ENCODE data around the gene ECPAS.
"Not testable (repeated sequence)": the region's sequence is repeated elsewhere in the genome, so short reads cannot be mapped to it uniquely, and the experiment has no call there.

The ECPAS gene

GRCh38 chr9:111436571-111436970 lies 47.6 kb downstream of the ECPAS start:
- Histone ChIP-seq H3K4me1 (ENCODE audit: control insufficient read depth, insufficient read depth, low read length) (no peaks in the 10 kb centered on the region), H3K4me3 (ENCODE audit: low read length) (no peak overlapping the region), H3K36me3 (ENCODE audit: control insufficient read depth, insufficient read depth, low read length) (peaks cover 7% of the 10 kb centered on the region), H3K9ac (ENCODE audit: low read length) (no peak overlapping the region), H3K27me3 (ENCODE audit: control insufficient read depth, insufficient read depth, low read length) (no peaks in the 10 kb centered on the region), H3K27ac (ENCODE audit: low read depth, low read length) (no peak overlapping the region)

- Histone ChIP-seq H3K9ac (ENCODE audit: low read length) (no peak overlapping the region), H3K4me1 (ENCODE audit: control insufficient read depth, insufficient read depth, low read length) (no peaks in the 10 kb centered on the region), H3K27me3 (ENCODE audit: control insufficient read depth, insufficient read depth, low read length) (no peaks in the 10 kb centered on the region), H3K27ac (ENCODE audit: low read depth, low read length) (no peak overlapping the region), H3K36me3 (ENCODE audit: control insufficient read depth, insufficient read depth, low read length) (peaks cover 4% of the 10 kb centered on the region), H3K4me3 (ENCODE audit: low read length) (no peak overlapping the region)
Observed at GRCh38 chr9:111433082-111433481, 51.1 kb downstream of the ECPAS start.

- H3K36me3 ChIP-seq (ENCODE audit: control insufficient read depth, insufficient read depth, low read length) = peaks cover 4% of the 10 kb centered on the region
- H3K27me3 ChIP-seq (ENCODE audit: control insufficient read depth, insufficient read depth, low read length) = no peaks in the 10 kb centered on the region
- no peak overlapping the region for H3K4me3 ChIP-seq (ENCODE audit: low read length)
- H3K4me1 ChIP-seq (ENCODE audit: control insufficient read depth, insufficient read depth, low read length) = no peaks in the 10 kb centered on the region
- H3K27ac ChIP-seq (ENCODE audit: low read depth, low read length) = no peak overlapping the region
- no peak overlapping the region for H3K9ac ChIP-seq (ENCODE audit: low read length)
Observed at GRCh38 chr9:111431684-111432083, 52.5 kb downstream of the ECPAS start.

- no peaks in the 10 kb centered on the region for H3K4me1 ChIP-seq (ENCODE audit: control insufficient read depth, insufficient read depth, low read length)
- no peak overlapping the region for H3K27ac ChIP-seq (ENCODE audit: low read depth, low read length)
- no peak overlapping the region for H3K4me3 ChIP-seq (ENCODE audit: low read length)
- no peak overlapping the region for H3K9ac ChIP-seq (ENCODE audit: low read length)
- no peaks in the 10 kb centered on the region for H3K27me3 ChIP-seq (ENCODE audit: control insufficient read depth, insufficient read depth, low read length)
- peaks cover 6% of the 10 kb centered on the region for H3K36me3 ChIP-seq (ENCODE audit: control insufficient read depth, insufficient read depth, low read length)
Observed at GRCh38 chr9:111429175-111429574, 55.0 kb downstream of the ECPAS start.

GRCh38 chr9:111427186-111427585 lies 57.0 kb downstream of the ECPAS start:
- Histone ChIP-seq H3K4me1 (ENCODE audit: control insufficient read depth, insufficient read depth, low read length) (no peaks in the 10 kb centered on the region), H3K36me3 (ENCODE audit: control insufficient read depth, insufficient read depth, low read length) (peaks cover 2% of the 10 kb centered on the region), H3K27ac (ENCODE audit: low read depth, low read length) (no peak overlapping the region), H3K4me3 (ENCODE audit: low read length) (no peak overlapping the region), H3K27me3 (ENCODE audit: control insufficient read depth, insufficient read depth, low read length) (no peaks in the 10 kb centered on the region), H3K9ac (ENCODE audit: low read length) (no peak overlapping the region)

- Histone ChIP-seq H3K27me3 (ENCODE audit: control insufficient read depth, insufficient read depth, low read length) (no peaks in the 10 kb centered on the region), H3K27ac (ENCODE audit: low read depth, low read length) (no peak overlapping the region), H3K9ac (ENCODE audit: low read length) (no peak overlapping the region), H3K36me3 (ENCODE audit: control insufficient read depth, insufficient read depth, low read length) (peaks cover 7% of the 10 kb centered on the region), H3K4me1 (ENCODE audit: control insufficient read depth, insufficient read depth, low read length) (no peaks in the 10 kb centered on the region), H3K4me3 (ENCODE audit: low read length) (no peak overlapping the region)
Observed at GRCh38 chr9:111423389-111423788, 60.8 kb downstream of the ECPAS start.

GRCh38 chr9:111414406-111414805 lies 69.8 kb downstream of the ECPAS start:
- Histone ChIP-seq H3K4me3 (ENCODE audit: low read length) (no peak overlapping the region), H3K27me3 (ENCODE audit: control insufficient read depth, insufficient read depth, low read length) (no peaks in the 10 kb centered on the region), H3K4me1 (ENCODE audit: control insufficient read depth, insufficient read depth, low read length) (no peaks in the 10 kb centered on the region), H3K27ac (ENCODE audit: low read depth, low read length) (no peak overlapping the region), H3K36me3 (ENCODE audit: control insufficient read depth, insufficient read depth, low read length) (peaks cover 25% of the 10 kb centered on the region), H3K9ac (ENCODE audit: low read length) (no peak overlapping the region)

- peaks cover 25% of the 10 kb centered on the region for H3K36me3 ChIP-seq (ENCODE audit: control insufficient read depth, insufficient read depth, low read length)
- no peak overlapping the region for H3K27ac ChIP-seq (ENCODE audit: low read depth, low read length)
- no peaks in the 10 kb centered on the region for H3K27me3 ChIP-seq (ENCODE audit: control insufficient read depth, insufficient read depth, low read length)
- no peaks in the 10 kb centered on the region for H3K4me1 ChIP-seq (ENCODE audit: control insufficient read depth, insufficient read depth, low read length)
- H3K9ac ChIP-seq (ENCODE audit: low read length) = no peak overlapping the region
- H3K4me3 ChIP-seq (ENCODE audit: low read length) = no peak overlapping the region
Observed at GRCh38 chr9:111413996-111414395, 70.2 kb downstream of the ECPAS start.

GRCh38 chr9:111412280-111412679 lies 71.9 kb downstream of the ECPAS start:
- no peak overlapping the region for H3K4me3 ChIP-seq (ENCODE audit: low read length)
- no peak overlapping the region for H3K9ac ChIP-seq (ENCODE audit: low read length)
- no peak overlapping the region for H3K27ac ChIP-seq (ENCODE audit: low read depth, low read length)
- no peaks in the 10 kb centered on the region for H3K4me1 ChIP-seq (ENCODE audit: control insufficient read depth, insufficient read depth, low read length)
- no peaks in the 10 kb centered on the region for H3K27me3 ChIP-seq (ENCODE audit: control insufficient read depth, insufficient read depth, low read length)
- peaks cover 36% of the 10 kb centered on the region for H3K36me3 ChIP-seq (ENCODE audit: control insufficient read depth, insufficient read depth, low read length)

- no peaks in the 10 kb centered on the region for H3K4me1 ChIP-seq (ENCODE audit: control insufficient read depth, insufficient read depth, low read length)
- H3K9ac ChIP-seq (ENCODE audit: low read length) = no peak overlapping the region
- H3K27ac ChIP-seq (ENCODE audit: low read depth, low read length) = no peak overlapping the region
- no peak overlapping the region for H3K4me3 ChIP-seq (ENCODE audit: low read length)
- no peaks in the 10 kb centered on the region for H3K27me3 ChIP-seq (ENCODE audit: control insufficient read depth, insufficient read depth, low read length)
- H3K36me3 ChIP-seq (ENCODE audit: control insufficient read depth, insufficient read depth, low read length) = peaks cover 32% of the 10 kb centered on the region
Observed at GRCh38 chr9:111411266-111411665, 72.9 kb downstream of the ECPAS start.

GRCh38 chr9:111407813-111408212 lies 76.4 kb downstream of the ECPAS start:
- Histone ChIP-seq H3K36me3 (ENCODE audit: control insufficient read depth, insufficient read depth, low read length) (peaks cover 25% of the 10 kb centered on the region), H3K27me3 (ENCODE audit: control insufficient read depth, insufficient read depth, low read length) (no peaks in the 10 kb centered on the region), H3K4me1 (ENCODE audit: control insufficient read depth, insufficient read depth, low read length) (no peaks in the 10 kb centered on the region), H3K9ac (ENCODE audit: low read length) (no peak overlapping the region), H3K4me3 (ENCODE audit: low read length) (no peak overlapping the region), H3K27ac (ENCODE audit: low read depth, low read length) (no peak overlapping the region)

GRCh38 chr9:111405701-111406100 lies 78.5 kb downstream of the ECPAS start:
- H3K4me3 ChIP-seq (ENCODE audit: low read length) = no peak overlapping the region
- H3K4me1 ChIP-seq (ENCODE audit: control insufficient read depth, insufficient read depth, low read length) = no peaks in the 10 kb centered on the region
- H3K36me3 ChIP-seq (ENCODE audit: control insufficient read depth, insufficient read depth, low read length) = peaks cover 27% of the 10 kb centered on the region
- H3K9ac ChIP-seq (ENCODE audit: low read length) = no peak overlapping the region
- no peaks in the 10 kb centered on the region for H3K27me3 ChIP-seq (ENCODE audit: control insufficient read depth, insufficient read depth, low read length)
- no peak overlapping the region for H3K27ac ChIP-seq (ENCODE audit: low read depth, low read length)

GRCh38 chr9:111401486-111401885 lies 82.7 kb downstream of the ECPAS start:
- peaks cover 16% of the 10 kb centered on the region for H3K36me3 ChIP-seq (ENCODE audit: control insufficient read depth, insufficient read depth, low read length)
- not testable (repeated sequence) for H3K4me3 ChIP-seq (ENCODE audit: low read length); H3K27me3 ChIP-seq (ENCODE audit: control insufficient read depth, insufficient read depth, low read length); H3K4me1 ChIP-seq (ENCODE audit: control insufficient read depth, insufficient read depth, low read length); H3K27ac ChIP-seq (ENCODE audit: low read depth, low read length); H3K9ac ChIP-seq (ENCODE audit: low read length)

- Histone ChIP-seq H3K27me3 (ENCODE audit: control insufficient read depth, insufficient read depth, low read length) (no peaks in the 10 kb centered on the region), H3K4me3 (ENCODE audit: low read length) (no peak overlapping the region), H3K27ac (ENCODE audit: low read depth, low read length) (no peak overlapping the region), H3K36me3 (ENCODE audit: control insufficient read depth, insufficient read depth, low read length) (peaks cover 19% of the 10 kb centered on the region), H3K4me1 (ENCODE audit: control insufficient read depth, insufficient read depth, low read length) (no peaks in the 10 kb centered on the region), H3K9ac (ENCODE audit: low read length) (no peak overlapping the region)
Observed at GRCh38 chr9:111400564-111400898, 83.7 kb downstream of the ECPAS start.

Data from rectal smooth muscle tissue (tissue), 1 donor.